ENCODE data around the gene PAX5. TPM values are rescaled to one million over a fixed set of nuclear protein-coding genes. Genes with fewer than 3 reads are reported as not detected.

PAX5 gene
- total RNA-seq, 1 experiment from 2014 or later, result 0.39 TPM

- no peak overlapping the region for H3K4me3 Mint-ChIP-seq
- no peaks in the 10 kb centered on the region for H4K20me1 ChIP-seq (ENCODE audit: control insufficient read depth, insufficient read depth, insufficient read length)
- peaks cover 0 to 2% of the 10 kb centered on the region in 2 experiments; a peak in 1 of 4 replicates for H3K4me1 Mint-ChIP-seq
- no peak overlapping the region for H3K4ac ChIP-seq (ENCODE audit: low read depth, low read length)
- no peak overlapping the region for H3K9ac ChIP-seq (ENCODE audit: extremely low read depth, insufficient read length, low read length)
- H3K9me3 Mint-ChIP-seq, result no peaks in the 10 kb centered on the region
- H3K27me3 Mint-ChIP-seq (ENCODE audit: low read depth), result peaks cover 4% of the 10 kb centered on the region
- H3T11ph ChIP-seq (ENCODE audit: low read length), result no peak overlapping the region
- no peak overlapping the region for H2BK120ac ChIP-seq (ENCODE audit: low read depth, low read length, poor library complexity, severe bottlenecking)
- H3K27me3 ChIP-seq (ENCODE audit: insufficient read depth, low read length), result no peaks in the 10 kb centered on the region
- no peak overlapping the region for H3K23ac ChIP-seq (ENCODE audit: insufficient read length, low read depth, low read length)
- no peak overlapping the region for H2AFZ ChIP-seq (ENCODE audit: low read length)
- no peak overlapping the region for H2AK5ac ChIP-seq (ENCODE audit: insufficient read length, low read length)
- no CpG with 5 or more reads among the region's 4 CpGs for WGBS (ENCODE audit: extremely low coverage, insufficient read length, low lambda C conversion rate)
- no peak overlapping the region for H3K18ac ChIP-seq (ENCODE audit: insufficient read length, low read depth, low read length)
- no peak overlapping the region for H3K14ac ChIP-seq (ENCODE audit: insufficient read depth, low read length)
- no peak overlapping the region for H3K27ac ChIP-seq (ENCODE audit: insufficient read length, low read depth, low read length)
- no peaks in the 10 kb centered on the region; the same call in 1 of the 2 replicates for H3K4me1 ChIP-seq (ENCODE audit: insufficient read depth, low read length)
- no peak for TF ChIP-seq CTCF (conservative IDR thresholded peaks at IDR 0.05)
- H4K5ac ChIP-seq (ENCODE audit: insufficient read length, low read depth, low read length), result no peak overlapping the region
- H2BK15ac ChIP-seq (ENCODE audit: low read depth, low read length), result no peak overlapping the region
- H2BK12ac ChIP-seq (ENCODE audit: insufficient read length, low read depth, low read length), result no peak overlapping the region
- no peak overlapping the region for H3K4me2 ChIP-seq (ENCODE audit: insufficient read depth, insufficient read length, low read length)
- H3K79me1 ChIP-seq (ENCODE audit: insufficient read depth, low read depth, low read length, poor library complexity, severe bottlenecking), result no peaks in the 10 kb centered on the region
- DNase-seq, result no peak
- no peak overlapping the region for H4K91ac ChIP-seq (ENCODE audit: insufficient read length, low read depth, low read length)
- H3K23me2 ChIP-seq (ENCODE audit: insufficient read length, low read depth, low read length, poor library complexity, severe bottlenecking), result no peaks in the 10 kb centered on the region
- H3K56ac ChIP-seq (ENCODE audit: insufficient read length, low read depth, low read length), result no peak overlapping the region
- H2BK5ac ChIP-seq (ENCODE audit: insufficient read length, low read length), result no peak overlapping the region
- H3K27ac Mint-ChIP-seq, result no peak overlapping the region; a peak in 1 of 7 replicates
- H3K9me3 ChIP-seq (ENCODE audit: control insufficient read depth, low read depth, low read length), result no peaks in the 10 kb centered on the region
- H3K79me2 ChIP-seq (ENCODE audit: insufficient read depth, low read length), result no peaks in the 10 kb centered on the region
- H4K8ac ChIP-seq (replicated peaks; ENCODE audit: insufficient read length, low read depth, low read length), result no peak overlapping the region
- H2BK20ac ChIP-seq (ENCODE audit: low read depth, low read length, poor library complexity, severe bottlenecking), result no peak overlapping the region
- no peaks in the 10 kb centered on the region for H3K36me3 Mint-ChIP-seq (ENCODE audit: insufficient read depth in 1 of 3, low read depth in 3 of 3)
Observed at GRCh38 chr9:36924757-36925432, 109.2 kb downstream of the PAX5 start.
